ENCODE results near the gene SBF2.

SBF2 gene

GRCh38 chr11:9820260-9820659, 473.8 kb downstream of the SBF2 start:
- TF ChIP-seq CTCF (conservative IDR thresholded peaks at IDR 0.05) (no peak), ZFX (IDR thresholded peaks at IDR 0.05) (no peak)
- no peak overlapping the region for H3K27ac ChIP-seq

DNA sequence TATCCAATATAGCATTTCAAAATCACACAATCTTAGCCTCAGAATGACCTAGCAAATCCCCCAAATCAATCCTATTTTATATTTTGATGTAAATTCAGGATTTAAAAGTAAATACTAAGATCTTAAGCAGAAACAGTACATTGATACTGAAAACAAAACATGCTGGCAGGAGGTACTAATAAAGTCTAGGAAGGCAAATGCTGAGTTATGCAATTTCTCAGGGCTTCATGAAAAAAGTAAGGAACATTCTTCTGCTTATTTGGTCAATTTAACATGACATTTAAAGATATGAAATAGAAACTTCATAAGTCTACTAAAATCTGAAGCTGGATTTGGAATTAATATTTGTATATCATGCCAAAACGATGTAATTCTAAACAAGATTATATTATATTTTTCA, 476.8 kb downstream of the SBF2 start:
- TF ChIP-seq CTCF (conservative IDR thresholded peaks at IDR 0.05) (no peak), ZFX (IDR thresholded peaks at IDR 0.05) (no peak)
- H3K27ac ChIP-seq, result no peak overlapping the region

DNA sequence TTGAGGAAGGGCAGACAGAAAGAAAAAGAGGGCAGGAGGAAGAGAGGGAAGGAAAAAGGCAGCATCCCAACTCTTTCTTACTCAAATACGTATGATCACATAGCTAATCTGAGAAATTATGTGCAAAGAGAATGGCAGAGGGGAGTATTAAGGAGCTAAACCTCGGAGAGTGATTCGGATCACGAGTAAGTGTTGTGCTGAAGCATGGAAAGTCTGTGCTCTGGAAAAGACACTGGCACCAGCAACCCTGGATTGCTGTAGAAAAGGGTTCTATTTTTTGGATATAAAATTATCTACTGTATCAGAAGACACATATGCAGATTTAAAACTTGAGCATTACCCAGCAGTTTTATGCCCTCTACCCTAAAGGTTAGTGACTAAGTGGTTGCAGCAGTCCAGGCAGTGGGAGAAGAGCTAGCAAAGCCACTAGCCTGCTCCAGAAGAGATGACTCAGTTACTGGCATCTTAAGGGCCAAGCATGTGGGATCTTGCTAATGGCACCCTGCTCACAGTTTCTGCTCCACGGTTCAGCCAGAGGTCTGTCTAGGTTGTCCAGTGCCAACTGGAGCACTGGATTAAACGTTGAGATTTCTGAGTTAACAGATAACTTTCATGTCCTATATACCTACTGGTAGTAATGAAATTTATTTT, 478.4 kb downstream of the SBF2 start:
- no peak overlapping the region for H3K27ac ChIP-seq
- TF ChIP-seq CTCF (conservative IDR thresholded peaks at IDR 0.05) (no peak), ZFX (IDR thresholded peaks at IDR 0.05) (no peak)

GRCh38 chr11:9814108-9814507, 479.9 kb downstream of the SBF2 start:
- TF ChIP-seq CTCF (conservative IDR thresholded peaks at IDR 0.05), result no peak
- no peak for TF ChIP-seq ZFX (IDR thresholded peaks at IDR 0.05)
- no peak overlapping the region for H3K27ac ChIP-seq

DNA sequence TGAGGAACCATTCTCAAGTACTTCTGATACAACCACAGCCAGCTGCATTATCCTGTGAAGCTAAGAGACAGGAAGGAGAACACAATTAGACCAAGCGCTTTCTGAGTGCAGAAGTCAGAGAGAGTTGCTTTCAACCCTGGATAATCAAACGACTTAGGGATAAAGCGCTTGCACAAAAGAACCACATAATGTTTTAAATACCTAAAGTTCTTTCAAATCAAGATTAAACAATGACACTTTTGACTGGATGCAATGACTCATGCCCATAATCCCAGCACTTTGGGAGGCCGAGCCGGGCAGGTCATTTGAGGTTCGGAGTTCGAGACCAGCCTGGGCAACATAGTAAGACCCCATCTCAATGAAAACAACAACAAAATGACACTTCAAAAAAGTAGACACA, 485.1 kb downstream of the SBF2 start:
- no peak for TF ChIP-seq ZFX (IDR thresholded peaks at IDR 0.05)
- no peak overlapping the region for H3K27ac ChIP-seq

DNA sequence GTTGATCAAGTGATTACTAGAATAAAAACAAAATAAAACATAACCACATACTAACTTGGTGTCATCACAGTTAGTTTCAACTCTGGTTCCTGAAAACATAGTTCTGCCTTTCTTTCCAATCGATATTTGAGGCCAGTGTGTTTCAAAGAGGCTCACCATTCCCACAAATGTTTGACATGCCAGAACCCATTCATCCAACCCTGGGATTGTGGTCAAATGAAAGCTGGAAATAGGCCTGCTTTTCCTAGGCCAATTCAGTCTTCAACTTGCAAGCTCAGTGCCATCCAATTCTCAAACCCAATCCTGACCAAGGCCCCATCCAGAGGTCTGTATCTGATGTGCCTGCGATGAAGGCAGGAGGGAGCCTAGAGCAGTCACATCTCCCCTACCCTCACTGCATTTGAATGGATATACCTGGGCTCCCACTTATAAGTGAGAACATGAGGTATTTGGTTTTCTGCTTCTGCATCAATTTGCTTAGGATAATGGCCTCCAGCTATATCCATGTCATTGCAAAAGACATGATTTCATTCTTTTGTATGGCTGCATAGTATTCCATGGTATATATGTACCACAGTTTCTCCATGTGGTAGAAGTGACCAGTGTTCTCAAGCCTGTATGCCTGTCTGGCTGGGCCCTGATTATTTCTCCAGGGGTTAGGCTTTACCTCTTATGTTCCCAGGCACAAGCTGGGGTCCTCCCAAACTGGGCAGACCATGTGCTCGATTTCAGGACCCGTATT, 486.9 kb downstream of the SBF2 start:
- TF ChIP-seq CTCF (conservative IDR thresholded peaks at IDR 0.05), result no peak
- TF ChIP-seq ZFX (IDR thresholded peaks at IDR 0.05), result no peak
- no peak overlapping the region for H3K27ac ChIP-seq

GRCh38 chr11:9804419-9804902, 489.6 kb downstream of the SBF2 start:
- H3K27ac ChIP-seq, result no peak overlapping the region
- TF ChIP-seq ZFX (IDR thresholded peaks at IDR 0.05), result no peak
- no peak for TF ChIP-seq CTCF (conservative IDR thresholded peaks at IDR 0.05)

All from C4-2B (cell line).